HUDEP-2 (cell line): Measurements from ENCODE around the gene GGT7.
"Not testable (repeated sequence)": the region's sequence is repeated elsewhere in the genome, so short reads cannot be mapped to it uniquely, and the experiment has no call there.

Source experiments
- DNase-seq, 76 experiments: peaks; one replicate each; lab custom pipeline; 2025; ENCODE audit not compliant: unreplicated experiment in 76 of 76; lab: John Stamatoyannopoulos, UW

The GGT7 gene

GRCh38 chr20:34884260-34884659 lies 11.6 kb upstream of the GGT7 start:
- DNase-seq, result no peak

- no peak for DNase-seq
Observed at GRCh38 chr20:34883809-34884208, 11.2 kb upstream of the GGT7 start.

- no peak for DNase-seq
Observed at GRCh38 chr20:34883087-34883688, 10.5 kb upstream of the GGT7 start.

GRCh38 chr20:34881689-34882088 lies 9.0 kb upstream of the GGT7 start:
- DNase-seq, result no peak

- not testable (repeated sequence) for DNase-seq
Observed at GRCh38 chr20:34880971-34881370, 8.3 kb upstream of the GGT7 start.

- no peak for DNase-seq
Observed at GRCh38 chr20:34880215-34880850, 7.7 kb upstream of the GGT7 start.

GRCh38 chr20:34876406-34877282 lies 4.0 kb upstream of the GGT7 start, which contains the start of gene ACSS2:
ACSS2 (plus strand) TSS chr20:34876612; CDS start chr20:34876646, 34 bp downstream.
- DNase-seq, result peak in 33 of 76 experiments; percentile 14 to 98 (median 97)

- DNase-seq, result peak in 45 of 76 experiments; percentile 49 to 100 (median 96)
Observed at GRCh38 chr20:34875642-34876405, 3.2 kb upstream of the GGT7 start.

- DNase-seq, result peak in 67 of 76 experiments; percentile 11 to 84 (median 58)
Observed at GRCh38 chr20:34874094-34874654, 1.5 kb upstream of the GGT7 start.

GRCh38 chr20:34873583-34874093 lies 982 bp upstream of the GGT7 start:
- DNase-seq, result no peak

GRCh38 chr20:34871966-34872621 lies 562 bp downstream of the GGT7 start:
- DNase-seq, result no peak

GRCh38 chr20:34871320-34871926 lies 1.2 kb downstream of the GGT7 start:
- DNase-seq, result no peak

GRCh38 chr20:34864216-34864615 lies 8.4 kb downstream of the GGT7 start:
- DNase-seq, result no peak

- DNase-seq, result no peak
Observed at GRCh38 chr20:34863421-34863965, 9.2 kb downstream of the GGT7 start.

- no peak for DNase-seq
Observed at GRCh38 chr20:34862724-34863123, 9.9 kb downstream of the GGT7 start.

GRCh38 chr20:34861386-34862084 lies 11.1 kb downstream of the GGT7 start:
- DNase-seq, result no peak

- DNase-seq, result no peak
Observed at GRCh38 chr20:34859826-34860545, 12.7 kb downstream of the GGT7 start.

GRCh38 chr20:34859367-34859766 lies 13.3 kb downstream of the GGT7 start:
- DNase-seq, result no peak
